Measurements from ENCODE around the gene U2AF2. TPM values are rescaled to one million over a fixed set of nuclear protein-coding genes. Genes with fewer than 3 reads are reported as not detected.

The U2AF2 gene
- total and polyA plus RNA-seq, 2 of the 8 experiments (the other 6 are each of a cell fraction or from before 2014, with no cell fraction given) = 162 to 252 TPM

DNA sequence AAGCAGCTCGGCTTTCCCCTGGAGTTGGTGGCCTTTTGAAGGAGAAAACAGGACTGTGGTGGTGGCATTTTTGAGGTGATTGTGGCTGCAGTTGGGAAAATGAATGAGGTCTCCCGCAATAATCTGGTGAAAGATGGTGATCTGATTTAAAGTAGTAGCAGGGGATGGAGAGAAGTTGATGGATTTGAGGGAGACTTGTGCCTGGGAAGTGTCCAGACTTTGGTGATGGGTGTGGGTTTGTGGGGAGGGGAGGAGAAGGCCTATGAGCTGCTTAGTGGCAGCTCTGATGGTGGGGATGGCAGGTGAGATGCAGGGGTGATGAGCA, 16.2 kb downstream of the U2AF2 start:
- no peak overlapping the region for H3K14ac ChIP-seq (ENCODE audit: insufficient read length)
- no peak overlapping the region for H4K91ac ChIP-seq (replicated peaks; ENCODE audit: insufficient read length, low read length)
- peaks cover 31 to 47% of the 10 kb centered on the region in 2 experiments for H4K20me1 ChIP-seq (replicated peaks in 1 of 2; ENCODE audit: control insufficient read depth in 1 of 2, insufficient read depth in 2 of 2, low read length in 2 of 2)
- FAIRE-seq (no peak), DNase-seq (ENCODE audit: low read depth in 1 of 2, low spot score in 2 of 2) (no peak)
- H3K4ac ChIP-seq (replicated peaks; ENCODE audit: insufficient read length, low read depth, low read length) = no peak overlapping the region
- H3K4me2 ChIP-seq (ENCODE audit: insufficient read depth in 1 of 2, low read depth in 2 of 2, low read length in 2 of 2) = no peak overlapping the region
- H3K56ac ChIP-seq (replicated peaks; ENCODE audit: insufficient read length, low read depth, low read length) = no peak overlapping the region
- no peak overlapping the region for H4K5ac ChIP-seq (ENCODE audit: insufficient read length, low read depth, low read length)
- WGBS, 2 experiments (ENCODE audit: extremely low coverage in 1 of 2, insufficient coverage in 1 of 2, insufficient read length in 1 of 2, insufficient replicate concordance in 2 of 2, low coverage in 1 of 2, low lambda C conversion rate in 2 of 2, missing lambda C conversion rate in 1 of 2) = 94% methylated on average over 2 of the region's 2 CpGs; no CpG with 5 or more reads in 1 of the 2 experiments
- H3K4me3 ChIP-seq (ENCODE audit: extremely low read depth in 1 of 4, insufficient read depth in 2 of 4, low read depth in 3 of 4, low read length in 4 of 4) = no peak overlapping the region
- H2BK20ac ChIP-seq (ENCODE audit: low read length) = no peak overlapping the region
- CTCF ChIA-PET (ENCODE audit: partially characterized antibody) = interaction anchor here (0.6 to 2.0 kb wide), 10 partner anchors 8 to 1246 kb away, joined by 3 to 19 read pairs (median 5); no protein-coding TSS in a partner anchor
- no peak overlapping the region for H3K9ac ChIP-seq (replicated peaks in 1 of 4; ENCODE audit: extremely low read depth in 1 of 4, low read depth in 3 of 4, low read length in 3 of 4)
- H2BK120ac ChIP-seq (replicated peaks; ENCODE audit: low read depth, low read length) = no peak overlapping the region
- H3K36me3 ChIP-seq (ENCODE audit: control insufficient read depth in 2 of 4, insufficient read depth in 4 of 4, low read length in 3 of 4) = peaks cover 31 to 39% (median 35%) of the 10 kb centered on the region in 4 experiments
- H2AK5ac ChIP-seq (ENCODE audit: low read depth, low read length) = no peak overlapping the region
- H2AFZ ChIP-seq (ENCODE audit: low read length) = no peak overlapping the region
- H3K27me3 ChIP-seq (replicated peaks in 1 of 4; ENCODE audit: control insufficient read depth in 3 of 4, extremely low read depth in 1 of 4, insufficient read depth in 3 of 4, low read length in 3 of 4) = no peaks in the 10 kb centered on the region
- H3K23me2 ChIP-seq (ENCODE audit: low read depth, low read length) = peaks cover 5% of the 10 kb centered on the region; the same call in 1 of the 2 replicates
- no peak overlapping the region for H4K8ac ChIP-seq (ENCODE audit: extremely low read depth, insufficient read depth, low read length)
- no peak overlapping the region for H3K27ac ChIP-seq (ENCODE audit: low read depth, low read length)
- H2BK5ac ChIP-seq (ENCODE audit: low read depth, low read length) = no peak overlapping the region; the same call in 1 of the 2 replicates
- H3K4me1 ChIP-seq (replicated peaks in 1 of 4; ENCODE audit: control insufficient read depth in 3 of 4, insufficient read depth in 4 of 4, low read length in 3 of 4) = peaks cover 0 to 11% (median 6%) of the 10 kb centered on the region in 4 experiments; a peak in 5 of 7 replicates
- POLR2A ChIA-PET (ENCODE audit: partially characterized antibody) = interaction anchor here (0.6 to 7.1 kb wide), 15 partner anchors 8 to 1222 kb away, joined by 3 to 75 read pairs (median 3); partner anchors contain the start of genes FIZ1, LENG8 and U2AF2
- no peak overlapping the region for H3K18ac ChIP-seq (ENCODE audit: extremely low read depth, low read length)
- H3K9me3 ChIP-seq (ENCODE audit: insufficient read depth in 2 of 2, low read depth in 1 of 2, low read length in 1 of 2) = no peaks in the 10 kb centered on the region
- no peak overlapping the region for H2BK15ac ChIP-seq (ENCODE audit: low read length)
- H3K23ac ChIP-seq (ENCODE audit: insufficient read length) = no peak overlapping the region
- H3K79me1 ChIP-seq (ENCODE audit: low read depth, low read length) = peaks cover 19% of the 10 kb centered on the region
- H2BK12ac ChIP-seq (ENCODE audit: low read depth, low read length) = no peak overlapping the region
- peaks cover 10 to 64% of the 10 kb centered on the region in 2 experiments for H3K79me2 ChIP-seq (ENCODE audit: control insufficient read depth in 1 of 2, insufficient read depth in 2 of 2, low read length in 2 of 2)
- TF ChIP-seq JUND (IDR thresholded peaks at IDR 0.05; ENCODE audit: low read length) (no peak), RBBP5 (IDR thresholded peaks at IDR 0.05; ENCODE audit: borderline replicate concordance, low read depth, low read length) (no peak), JUN (IDR thresholded peaks at IDR 0.05; ENCODE audit: low read depth, low read length) (no peak), NANOG (IDR thresholded peaks at IDR 0.05; ENCODE audit: insufficient read depth, low read depth, low read length, poor library complexity, severe bottlenecking) (no peak), GABPA (IDR thresholded peaks at IDR 0.05; ENCODE audit: borderline replicate concordance, insufficient read depth, low read length) (no peak), CREB1 (IDR thresholded peaks at IDR 0.05) (no peak), MAFK (IDR thresholded peaks at IDR 0.05; ENCODE audit: low read depth, low read length) (no peak), TEAD4 (IDR thresholded peaks at IDR 0.05; ENCODE audit: low read depth, low read length) (no peak), RAD21 (IDR thresholded peaks at IDR 0.05 in 1 of 2, conservative IDR thresholded peaks at IDR 0.05 in 1 of 2; ENCODE audit: low read depth in 2 of 2, low read length in 2 of 2) (no peak), HDAC6 (IDR thresholded peaks at IDR 0.05; ENCODE audit: low read depth, low read length) (no peak), KDM4A (IDR thresholded peaks at IDR 0.05; ENCODE audit: low read depth, low read length, severe bottlenecking) (no peak)

All from H1 (cell line).